Esophagus squamous epithelium (tissue), 5 donors: ENCODE measurements around the gene HSF2BP. TPM values are rescaled to one million over a fixed set of nuclear protein-coding genes. Genes with fewer than 3 reads are reported as not detected.
A peak's percentile ranks its signal among the peaks of the same experiment; 100 is the strongest.

ENCODE experiments used
- DNase-seq: peaks from one replicate; lab custom pipeline; 2025; lab: John Stamatoyannopoulos, UW
- H3K27ac ChIP-seq, 4 donors: fragments of 200-600 bp; sonication (generic); one replicate each; pipeline ENCODE4 v1.5.1; 2016 to 2019; ENCODE audit warnings: mild to moderate bottlenecking in 1 of 4
- H3K27me3 ChIP-seq, 4 donors: fragments of 200-600 bp; sonication (generic); 1 replicate in 3 of 4; 2 replicates in 1 of 4; pipeline versions ENCODE4 v1.5.1 to v1.6.0; 2017 to 2021; ENCODE audit warnings: antibody characterized with exemption in 1 of 4
- H3K36me3 ChIP-seq, 3 donors: fragments of 200-600 bp; sonication (generic); one replicate each; pipeline ENCODE4 v1.5.1; 2016 to 2019
- H3K4me1 ChIP-seq, 3 donors: fragments of 200-600 bp; sonication (generic); one replicate each; pipeline ENCODE4 v1.5.1; 2017 to 2019
- H3K4me3 ChIP-seq, 4 donors: fragments of 200-600 bp; sonication (generic); 1 replicate in 3 of 4; 2 replicates in 1 of 4; pipeline ENCODE4 v1.5.1; 2016 to 2019; ENCODE audit warnings: mild to moderate bottlenecking in 2 of 4, moderate library complexity in 1 of 4
- H3K9me3 ChIP-seq, 3 donors: fragments of 200-600 bp; sonication (generic); one replicate each; pipeline ENCODE4 v1.5.1; 2016 to 2019
- POLR2A ChIP-seq, 4 donors: fragments of 450-650 bp; IDR thresholded peaks; one replicate each; pipeline ENCODE4 v1.6.1; 2017; ENCODE audit warnings: antibody characterized with exemption in 4 of 4, mild to moderate bottlenecking in 4 of 4, moderate library complexity in 3 of 4
- WGBS, 2 donors: methylation state at CpG; one replicate each; pipeline ENCODE4 v1.1.5; 2018; 5-methylcytosine and 5-hydroxymethylcytosine counted together
- intact Hi-C: fragments of 100-400 bp; cut with DNase I; formaldehyde crosslinking; loops from one replicate; pipeline ENCODE4 v1.15.0; 2022
- total RNA-seq, 4 donors: library from RNA; depleted of rRNA; stranded (reverse); fragments of >200 nt; gene quantifications; one replicate each; pipeline ENCODE4 v1.1.0, GENCODE V29; 2016
- TF ChIP-seq, protein P1 (sequence below), 6 experiments: fragments of 450-650 bp in 4 of 6; fragments of 200-600 bp in 2 of 6; sonication (generic) in 2 of 6; IDR thresholded peaks; one replicate each; pipeline ENCODE4 v1.5.1; 2016 to 2019; ENCODE audit warnings: antibody characterized with exemption in 6 of 6, mild to moderate bottlenecking in 4 of 6, moderate library complexity in 4 of 6
- donor health status: DM: yes; HTN: yes; CAD: no.

The HSF2BP gene
- total RNA-seq = 1 to 10 TPM in 1 of 4 donors, under 1 TPM in 2, not detected in 1; 0.35 to 1.1 (median 0.76) TPM

DNA sequence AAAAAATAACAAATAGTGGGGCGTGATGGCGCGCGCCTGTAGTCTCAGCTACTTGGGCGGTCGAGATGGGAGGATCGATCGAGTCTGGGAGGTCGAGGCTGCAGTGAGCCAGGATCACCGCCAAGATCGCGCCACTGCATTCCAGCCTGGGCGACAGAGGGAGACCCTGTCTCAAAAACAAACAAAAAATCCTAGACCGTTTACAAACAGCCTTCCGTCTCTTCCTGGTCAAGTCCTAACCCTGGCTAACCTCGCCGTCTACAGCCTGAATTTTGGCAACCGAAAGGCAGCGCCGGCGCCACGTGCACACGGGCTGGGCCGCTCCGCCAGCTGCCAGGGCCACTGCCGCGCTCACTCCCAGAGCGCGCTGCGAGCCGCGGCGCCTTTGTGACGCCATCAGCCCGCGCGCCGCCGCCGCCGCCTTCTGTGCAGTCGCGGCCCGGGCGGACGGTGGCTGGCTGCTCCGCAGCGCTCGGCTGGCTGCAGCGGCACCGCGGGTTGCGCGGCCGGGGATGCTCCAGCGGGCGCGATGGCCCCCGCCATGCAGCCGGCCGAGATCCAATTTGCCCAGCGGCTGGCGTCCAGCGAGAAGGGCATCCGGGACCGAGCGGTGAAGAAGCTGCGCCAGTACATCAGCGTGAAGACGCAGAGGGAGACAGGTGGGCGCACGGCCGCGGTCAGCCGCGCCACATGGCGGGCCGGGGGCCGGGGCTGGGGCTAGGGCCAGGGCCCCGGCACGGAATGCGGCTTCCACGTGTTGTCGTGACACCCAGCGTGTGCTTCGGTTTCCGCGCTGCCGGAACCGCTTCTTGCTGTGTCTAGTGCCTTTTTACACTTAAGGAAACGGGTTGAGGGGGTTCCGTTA is at the start of gene HSF2BP, which contains the start of gene RRP1B:
Gene HSF2BP (minus strand): TSS at position 353 of the 865 bp plus-strand sequence. CDS start 1,392 bp downstream, outside the sequence.
Gene RRP1B (plus strand): TSS at position 425 of the 865 bp plus-strand sequence. CDS start 105 bp downstream, at position 530.
- H3K4me3 ChIP-seq = peak within 1 kb of the TSS; percentile 70 to 100 (median 98)
- H3K36me3 ChIP-seq = peaks cover 0 to 31% (median 0%) of the 10 kb centered on the region in 3 donors
- intact Hi-C loops = no loop called here
- peaks cover 14 to 44% (median 25%) of the 10 kb centered on the region in 3 donors for H3K4me1 ChIP-seq
- WGBS, 2 donors = 24 to 44% methylated on average over 10 to 11 of the region's 92 CpGs
- TF ChIP-seq, protein P1, sequence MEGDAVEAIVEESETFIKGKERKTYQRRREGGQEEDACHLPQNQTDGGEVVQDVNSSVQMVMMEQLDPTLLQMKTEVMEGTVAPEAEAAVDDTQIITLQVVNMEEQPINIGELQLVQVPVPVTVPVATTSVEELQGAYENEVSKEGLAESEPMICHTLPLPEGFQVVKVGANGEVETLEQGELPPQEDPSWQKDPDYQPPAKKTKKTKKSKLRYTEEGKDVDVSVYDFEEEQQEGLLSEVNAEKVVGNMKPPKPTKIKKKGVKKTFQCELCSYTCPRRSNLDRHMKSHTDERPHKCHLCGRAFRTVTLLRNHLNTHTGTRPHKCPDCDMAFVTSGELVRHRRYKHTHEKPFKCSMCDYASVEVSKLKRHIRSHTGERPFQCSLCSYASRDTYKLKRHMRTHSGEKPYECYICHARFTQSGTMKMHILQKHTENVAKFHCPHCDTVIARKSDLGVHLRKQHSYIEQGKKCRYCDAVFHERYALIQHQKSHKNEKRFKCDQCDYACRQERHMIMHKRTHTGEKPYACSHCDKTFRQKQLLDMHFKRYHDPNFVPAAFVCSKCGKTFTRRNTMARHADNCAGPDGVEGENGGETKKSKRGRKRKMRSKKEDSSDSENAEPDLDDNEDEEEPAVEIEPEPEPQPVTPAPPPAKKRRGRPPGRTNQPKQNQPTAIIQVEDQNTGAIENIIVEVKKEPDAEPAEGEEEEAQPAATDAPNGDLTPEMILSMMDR (IDR thresholded peaks at IDR 0.05) = peak in 3 of 6 experiments; percentile 3 to 54 (median 35)
- TF ChIP-seq POLR2A (IDR thresholded peaks at IDR 0.05) = peak in 3 of 4 donors; percentile 56 to 81 (median 78)
- no peaks in the 10 kb centered on the region for H3K27me3 ChIP-seq
- H3K27ac ChIP-seq = peak within 1 kb of the TSS; percentile 80 to 92 (median 90)
- no peaks in the 10 kb centered on the region for H3K9me3 ChIP-seq
- DNase-seq = no peak

DNA sequence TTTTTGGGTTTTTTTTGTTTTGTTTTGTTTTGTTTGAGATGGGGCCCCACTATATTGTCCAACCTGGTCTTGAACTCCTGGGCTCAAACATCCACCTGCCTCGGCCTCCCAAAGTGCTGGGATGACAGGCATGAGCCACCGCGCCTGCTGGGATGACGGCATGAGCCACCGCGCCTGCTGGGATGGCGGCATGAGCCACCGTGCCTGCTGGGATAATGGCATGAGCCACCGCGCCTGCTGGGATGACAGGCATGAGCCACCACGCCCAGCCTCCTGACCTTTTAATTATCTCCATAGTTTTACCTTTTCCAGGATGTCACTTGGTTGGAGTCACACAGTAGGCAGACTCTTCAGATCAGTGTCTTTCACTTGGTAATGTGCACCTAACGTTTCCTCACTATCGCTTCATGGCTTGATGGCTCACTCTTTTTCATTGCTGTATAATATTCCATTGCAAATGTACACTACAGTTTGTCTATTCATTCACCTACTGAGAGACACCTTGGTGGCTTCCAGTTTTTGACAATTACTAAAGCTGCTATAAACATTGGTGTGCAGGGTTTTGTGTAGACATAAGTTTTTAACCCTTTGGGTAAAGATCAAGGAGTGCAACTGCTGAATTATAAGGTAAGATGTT is 49.6 kb upstream of the HSF2BP start:
- TF ChIP-seq, protein P1 (IDR thresholded peaks at IDR 0.05) = no peak
- TF ChIP-seq POLR2A (IDR thresholded peaks at IDR 0.05) = no peak

DNA sequence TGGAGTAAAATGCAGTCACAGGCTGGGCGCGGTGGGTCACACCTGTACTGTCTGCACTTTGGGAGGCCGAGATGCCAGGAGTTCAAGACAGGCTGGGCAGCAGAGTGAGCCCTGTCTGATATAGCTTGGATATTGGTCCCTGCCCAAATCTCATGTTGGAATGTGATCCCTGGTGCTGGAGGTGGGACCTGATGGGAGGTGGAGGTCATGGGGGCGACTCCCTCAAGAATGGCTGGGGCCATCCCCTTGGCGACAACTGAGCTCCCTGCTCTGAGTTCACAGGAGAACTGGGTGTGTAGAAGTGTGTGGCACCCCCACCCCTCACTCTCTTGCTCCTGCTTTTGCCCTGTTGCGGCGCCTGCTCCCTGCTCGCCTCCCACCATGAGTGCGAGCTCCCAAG is 48.2 kb upstream of the HSF2BP start:
- TF ChIP-seq POLR2A (IDR thresholded peaks at IDR 0.05) = no peak
- TF ChIP-seq, protein P1 (IDR thresholded peaks at IDR 0.05) = no peak
- no peaks in the 10 kb centered on the region for H3K27me3 ChIP-seq
- no peaks in the 10 kb centered on the region for H3K9me3 ChIP-seq
- no peak for DNase-seq
- no peaks in the 10 kb centered on the region for H3K36me3 ChIP-seq
- no peak overlapping the region for H3K4me3 ChIP-seq
- H3K27ac ChIP-seq = no peak overlapping the region
- peaks cover 7 to 33% (median 15%) of the 10 kb centered on the region in 3 donors for H3K4me1 ChIP-seq
- intact Hi-C loops = no loop called here
- 95 to 100% methylated on average over 3 to 7 of the region's 9 CpGs for WGBS, 2 donors

More for the DNA sequence above, 49.6 kb upstream of the HSF2BP start:
- DNase-seq = no peak
- H3K27ac ChIP-seq = no peak overlapping the region
- 93 to 97% methylated on average over 12 to 13 of the region's 13 CpGs for WGBS, 2 donors
- intact Hi-C loops = no loop called here
- H3K9me3 ChIP-seq = no peaks in the 10 kb centered on the region
- H3K4me1 ChIP-seq = peaks cover 0 to 30% (median 4%) of the 10 kb centered on the region in 3 donors
- H3K36me3 ChIP-seq = no peaks in the 10 kb centered on the region
- H3K4me3 ChIP-seq = no peak overlapping the region
- no peaks in the 10 kb centered on the region for H3K27me3 ChIP-seq

DNA sequence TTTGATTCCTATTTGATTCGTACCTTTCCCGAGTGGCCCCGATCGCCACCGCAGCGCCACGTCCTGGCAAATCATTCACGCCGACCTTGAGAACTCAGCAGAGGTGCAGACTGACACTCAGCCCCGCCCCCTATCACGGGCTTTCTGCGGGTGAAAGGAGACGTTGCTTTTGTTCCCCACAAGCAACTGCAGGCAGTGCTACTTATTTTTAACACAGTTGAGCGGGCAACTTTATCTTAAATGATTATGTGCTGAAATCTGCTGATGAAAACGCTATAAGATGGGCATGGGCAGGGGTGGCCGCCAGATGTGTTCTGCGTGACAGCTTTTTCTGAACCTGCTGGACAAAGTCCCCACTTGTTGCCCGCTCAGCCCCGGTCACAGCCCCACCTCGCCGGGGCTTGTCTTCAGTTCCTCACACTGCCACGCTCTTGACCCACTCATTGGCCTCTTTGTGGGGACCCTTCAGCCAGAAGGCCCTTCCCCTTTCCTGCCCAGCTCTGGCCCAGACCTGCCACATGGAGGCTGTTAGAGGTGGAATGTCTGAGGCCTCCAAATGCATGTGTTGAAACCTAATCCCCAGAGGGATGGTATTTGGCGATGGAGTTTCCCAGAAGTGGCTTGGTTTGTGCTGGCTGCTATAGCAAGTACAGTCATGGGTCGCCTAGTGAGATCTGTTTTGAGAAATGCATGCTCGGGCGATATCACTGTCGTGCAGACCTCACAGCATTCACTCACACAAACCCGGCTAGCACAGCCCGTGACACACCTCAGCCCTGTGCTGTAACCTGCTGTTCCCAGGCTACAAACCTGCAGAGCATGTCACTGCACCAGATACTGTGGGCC is 44.0 kb upstream of the HSF2BP start:
- 33 to 37% methylated on average over 20 to 23 of the region's 29 CpGs for WGBS, 2 donors
- Histone ChIP-seq H3K27me3 (no peaks in the 10 kb centered on the region), H3K27ac (peak overlapping the region in 3 of 4 donors; percentile 70 to 81 (median 80)), H3K4me3 (peak overlapping the region in 3 of 4 donors; percentile 9 to 26 (median 18)), H3K9me3 (no peaks in the 10 kb centered on the region), H3K4me1 (peaks cover 13 to 33% (median 15%) of the 10 kb centered on the region in 3 donors), H3K36me3 (no peaks in the 10 kb centered on the region)
- intact Hi-C loops = no loop called here
- TF ChIP-seq, protein P1 (IDR thresholded peaks at IDR 0.05) = no peak
- no peak for TF ChIP-seq POLR2A (IDR thresholded peaks at IDR 0.05)
- no peak for DNase-seq
